Large intestine (tissue), 3 donors: ENCODE results near the gene ZNF423. TPM values are rescaled to one million over a fixed set of nuclear protein-coding genes. Genes with fewer than 3 reads are reported as not detected.

Experiments
- DNase-seq, 2 donors: peaks; one replicate each; pipeline versions ENCODE4 v3.0.0 to v3.0.0-alpha.2; 2013
- H3K27ac ChIP-seq: one replicate; pipeline ENCODE4 v1.5.1; 2013; ENCODE audit warnings: low read length
- H3K27me3 ChIP-seq: 2 replicates; pipeline ENCODE4 v1.6.1; 2013; ENCODE audit warnings: low read length; ENCODE audit not compliant: control insufficient read depth, insufficient read depth
- H3K36me3 ChIP-seq: 2 replicates; pipeline ENCODE4 v1.6.1; 2013; ENCODE audit warnings: low read length; ENCODE audit not compliant: control insufficient read depth, insufficient read depth
- H3K4me1 ChIP-seq: one replicate; pipeline ENCODE4 v1.6.1; 2013; ENCODE audit warnings: low read length; ENCODE audit not compliant: control insufficient read depth, insufficient read depth
- H3K4me3 ChIP-seq: one replicate; pipeline ENCODE4 v1.5.1; 2013; ENCODE audit warnings: low read length
- H3K9me3 ChIP-seq: one replicate; pipeline ENCODE4 v1.6.1; 2013; ENCODE audit warnings: mild to moderate bottlenecking, low read depth, low read length, moderate library complexity; ENCODE audit not compliant: control insufficient read depth
- WGBS: methylation state at CpG from one replicate; pipeline ENCODE4 v1.1.5; 2013; ENCODE audit warnings: low lambda C conversion rate; ENCODE audit not compliant: insufficient coverage; 5-methylcytosine and 5-hydroxymethylcytosine counted together
- polyA plus RNA-seq: library from polyadenylated mRNA; unstranded; fragments of 120-200 nt; gene quantifications from one replicate; pipeline ENCODE4 v1.2.1, GENCODE V29; 2013

Gene ZNF423
- polyA plus RNA-seq, 1 donor = 6.7 TPM

DNA sequence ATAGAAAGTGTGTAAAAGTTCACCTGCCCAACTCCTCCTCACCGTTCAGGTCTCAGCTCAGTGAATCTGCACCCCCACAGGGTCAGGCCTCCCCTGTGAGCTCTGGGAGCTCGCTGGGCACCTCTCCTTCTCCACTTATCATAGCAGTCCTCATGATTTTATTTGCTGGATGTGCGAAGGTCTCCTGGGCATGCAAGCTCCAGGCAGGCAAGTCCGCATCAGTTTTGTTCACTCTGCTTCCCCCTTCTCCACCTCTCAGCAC lies 112.8 kb downstream of the ZNF423 start:
- H3K4me1 ChIP-seq = no peaks in the 10 kb centered on the region

GRCh38 chr16:49742428-49743202 lies 113.3 kb downstream of the ZNF423 start:
- no peak for DNase-seq
- Histone ChIP-seq H3K27me3 (no peaks in the 10 kb centered on the region), H3K9me3 (no peaks in the 10 kb centered on the region), H3K4me3 (no peak overlapping the region), H3K4me1 (no peaks in the 10 kb centered on the region), H3K36me3 (no peaks in the 10 kb centered on the region), H3K27ac (no peak overlapping the region)
- WGBS = no CpG with 5 or more reads among the region's 19 CpGs

More for the DNA sequence above, 112.8 kb downstream of the ZNF423 start:
- no peak for DNase-seq
- H3K27me3 ChIP-seq = no peaks in the 10 kb centered on the region
- no peak overlapping the region for H3K27ac ChIP-seq
- WGBS = no CpG with 5 or more reads among the region's 4 CpGs
- no peak overlapping the region for H3K4me3 ChIP-seq
- H3K9me3 ChIP-seq = no peaks in the 10 kb centered on the region
- no peaks in the 10 kb centered on the region for H3K36me3 ChIP-seq

- H3K27me3 ChIP-seq = no peaks in the 10 kb centered on the region
- H3K36me3 ChIP-seq = no peaks in the 10 kb centered on the region
- H3K27ac ChIP-seq = no peak overlapping the region
- no peaks in the 10 kb centered on the region for H3K4me1 ChIP-seq
- no CpG with 5 or more reads among the region's 7 CpGs for WGBS
- H3K9me3 ChIP-seq = no peaks in the 10 kb centered on the region
- no peak for DNase-seq
- H3K4me3 ChIP-seq = no peak overlapping the region
Measured at GRCh38 chr16:49740256-49740655, 115.7 kb downstream of the ZNF423 start.

GRCh38 chr16:49739381-49739780 lies 116.5 kb downstream of the ZNF423 start:
- H3K27ac ChIP-seq = no peak overlapping the region
- no peaks in the 10 kb centered on the region for H3K36me3 ChIP-seq
- DNase-seq = no peak
- H3K4me1 ChIP-seq = no peaks in the 10 kb centered on the region
- no peaks in the 10 kb centered on the region for H3K27me3 ChIP-seq
- H3K4me3 ChIP-seq = no peak overlapping the region
- no peaks in the 10 kb centered on the region for H3K9me3 ChIP-seq
- whole genome bisulfite sequencing = no CpG with 5 or more reads among the region's 9 CpGs

DNA sequence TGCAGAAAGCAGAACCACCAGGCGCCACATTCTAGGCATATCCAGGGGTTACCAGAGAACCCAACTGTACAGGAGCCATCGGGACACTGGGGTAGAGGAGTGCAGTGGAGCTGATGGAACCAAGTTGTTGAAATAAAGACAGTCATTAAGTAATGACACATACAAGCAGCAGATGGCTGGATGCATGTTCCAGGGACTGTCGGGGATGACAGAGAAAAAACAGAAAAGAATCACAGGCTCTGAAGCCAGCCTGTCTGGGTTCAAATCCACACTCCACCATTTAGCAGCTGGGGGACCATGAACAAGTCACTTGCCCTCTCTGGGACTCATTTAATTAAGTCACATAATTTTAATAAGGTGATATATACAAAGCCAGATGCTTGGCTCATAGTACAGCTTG lies 117.1 kb downstream of the ZNF423 start:
- H3K27ac ChIP-seq = no peak overlapping the region
- no CpG with 5 or more reads among the region's 3 CpGs for WGBS
- H3K36me3 ChIP-seq = no peaks in the 10 kb centered on the region
- DNase-seq = no peak
- no peak overlapping the region for H3K4me3 ChIP-seq
- H3K9me3 ChIP-seq = no peaks in the 10 kb centered on the region
- H3K27me3 ChIP-seq = no peaks in the 10 kb centered on the region
- H3K4me1 ChIP-seq = no peaks in the 10 kb centered on the region

DNA sequence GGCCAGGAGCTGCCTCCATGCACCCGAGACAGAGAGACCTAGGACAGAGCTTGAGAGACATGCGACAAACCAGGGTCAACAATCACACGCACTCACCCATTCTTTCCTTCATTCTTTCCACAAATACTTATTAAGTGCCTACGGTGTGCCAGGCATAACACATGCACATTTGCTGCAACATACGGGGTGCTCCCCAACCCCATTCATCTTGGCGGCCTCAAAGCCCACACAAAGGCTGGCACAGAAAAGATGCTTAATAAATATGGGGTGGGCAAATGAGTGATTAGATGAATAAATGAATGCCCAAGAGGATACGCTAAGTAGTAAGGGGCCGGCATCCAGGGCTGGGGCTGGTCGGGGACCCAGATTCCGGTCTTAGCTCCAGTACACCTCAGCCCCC lies 117.9 kb downstream of the ZNF423 start:
- Histone ChIP-seq H3K4me3 (no peak overlapping the region), H3K36me3 (no peaks in the 10 kb centered on the region), H3K27me3 (no peaks in the 10 kb centered on the region), H3K4me1 (no peaks in the 10 kb centered on the region), H3K9me3 (no peaks in the 10 kb centered on the region), H3K27ac (no peak overlapping the region)
- no CpG with 5 or more reads among the region's 10 CpGs for WGBS
- no peak for DNase-seq

GRCh38 chr16:49737541-49737940 lies 118.4 kb downstream of the ZNF423 start:
- DNase-seq = no peak

DNA sequence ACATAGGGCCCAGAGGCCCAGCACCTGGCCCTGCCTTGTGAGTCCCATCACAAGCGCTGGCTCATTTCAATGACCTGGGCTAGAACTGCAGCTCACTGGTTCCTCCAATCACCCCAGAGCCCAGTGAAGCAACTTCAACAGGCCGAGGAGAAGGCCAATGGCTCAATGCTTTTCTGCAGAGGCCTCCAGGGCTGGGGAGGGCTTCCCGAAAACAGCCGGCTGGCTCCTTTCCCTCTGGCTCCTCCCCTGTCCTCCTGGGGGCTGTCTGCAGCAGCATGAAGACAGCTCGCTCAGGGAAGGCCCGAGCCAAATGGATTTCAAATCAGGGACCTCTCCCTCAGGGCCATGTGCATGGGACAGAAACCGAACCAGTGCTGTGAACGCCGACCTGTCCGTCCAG lies 121.6 kb downstream of the ZNF423 start:
- DNase-seq = no peak
- H3K4me1 ChIP-seq = no peaks in the 10 kb centered on the region
- peaks cover 14% of the 10 kb centered on the region for H3K36me3 ChIP-seq
- no peaks in the 10 kb centered on the region for H3K27me3 ChIP-seq
- peaks cover 4% of the 10 kb centered on the region for H3K9me3 ChIP-seq
- H3K27ac ChIP-seq = no peak overlapping the region
- H3K4me3 ChIP-seq = no peak overlapping the region
- no CpG with 5 or more reads among the region's 10 CpGs for WGBS

More at GRCh38 chr16:49737541-49737940, 118.4 kb downstream of the ZNF423 start:
- Histone ChIP-seq H3K27me3 (no peaks in the 10 kb centered on the region), H3K4me1 (no peaks in the 10 kb centered on the region), H3K36me3 (no peaks in the 10 kb centered on the region), H3K27ac (no peak overlapping the region), H3K9me3 (no peaks in the 10 kb centered on the region), H3K4me3 (no peak overlapping the region)
- WGBS = no CpG with 5 or more reads among the region's 9 CpGs

GRCh38 chr16:49733313-49734009 lies 122.5 kb downstream of the ZNF423 start:
- Histone ChIP-seq H3K27me3 (no peaks in the 10 kb centered on the region), H3K9me3 (peaks cover 4% of the 10 kb centered on the region), H3K36me3 (peaks cover 16% of the 10 kb centered on the region), H3K27ac (no peak overlapping the region), H3K4me3 (no peak overlapping the region), H3K4me1 (no peaks in the 10 kb centered on the region)
- no peak for DNase-seq
- 82% methylated on average over 2 of the region's 10 CpGs for WGBS

GRCh38 chr16:49731911-49732310 lies 124.0 kb downstream of the ZNF423 start:
- Histone ChIP-seq H3K36me3 (peaks cover 19% of the 10 kb centered on the region), H3K27ac (no peak overlapping the region), H3K4me1 (no peaks in the 10 kb centered on the region), H3K4me3 (no peak overlapping the region), H3K9me3 (peaks cover 4% of the 10 kb centered on the region), H3K27me3 (no peaks in the 10 kb centered on the region)
- no CpG with 5 or more reads among the region's 3 CpGs for WGBS
- no peak for DNase-seq

DNA sequence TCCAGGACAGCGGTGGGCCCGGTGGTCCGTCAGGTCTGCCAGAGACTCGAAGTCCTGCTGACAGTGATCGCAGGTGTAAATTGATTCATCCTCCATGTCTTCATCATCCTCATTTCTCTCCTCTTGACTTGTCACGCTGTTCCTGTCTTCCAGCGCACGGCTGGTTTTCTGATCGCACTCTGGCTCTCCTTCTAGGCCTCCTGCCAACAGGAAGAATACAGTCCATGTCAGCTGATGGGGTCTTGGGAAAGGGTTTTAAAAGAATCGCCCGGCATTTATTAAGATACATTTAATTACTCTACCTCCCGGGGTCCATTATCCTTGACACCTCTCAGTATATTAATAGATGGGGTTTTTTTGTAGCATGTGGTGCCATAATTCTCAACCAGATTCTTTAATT lies 125.1 kb downstream of the ZNF423 start:
- no peak overlapping the region for H3K27ac ChIP-seq
- no peak for DNase-seq
- H3K4me1 ChIP-seq = no peaks in the 10 kb centered on the region
- H3K4me3 ChIP-seq = no peak overlapping the region
- peaks cover 4% of the 10 kb centered on the region for H3K9me3 ChIP-seq
- peaks cover 19% of the 10 kb centered on the region for H3K36me3 ChIP-seq
- H3K27me3 ChIP-seq = no peaks in the 10 kb centered on the region
- WGBS = no CpG with 5 or more reads among the region's 12 CpGs
